Fibroblast of the conjunctiva (primary cell): ENCODE measurements around the gene CELF4.

Source experiments
- DNase-seq: peaks from one replicate; pipeline ENCODE4 v3.0.0-alpha.2; 2010; ENCODE audit warnings: low read depth

Gene CELF4

DNA sequence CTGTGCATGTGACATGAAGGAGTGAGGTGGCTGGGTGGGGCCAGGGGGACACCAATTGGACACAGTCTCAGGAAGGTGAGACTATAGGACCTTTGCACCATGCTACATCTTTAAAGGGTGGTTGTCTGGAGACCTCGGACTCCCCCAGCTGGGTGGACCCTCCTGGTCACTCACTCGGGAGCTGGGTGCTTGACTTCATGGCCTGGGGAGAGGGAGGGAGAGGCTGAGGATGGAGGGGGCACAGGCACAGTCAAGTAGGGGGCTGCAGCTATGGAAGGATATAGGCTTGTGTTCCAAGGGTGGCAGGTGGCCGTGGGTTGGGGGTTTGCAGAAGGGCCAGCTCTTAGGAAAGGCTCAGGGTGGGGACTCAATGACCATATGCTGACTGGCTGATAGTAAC, 7.1 kb upstream of the CELF4 start:
- no peak for DNase-seq

GRCh38 chr18:37571266-37571665, 5.7 kb upstream of the CELF4 start:
- DNase-seq: no peak

DNA sequence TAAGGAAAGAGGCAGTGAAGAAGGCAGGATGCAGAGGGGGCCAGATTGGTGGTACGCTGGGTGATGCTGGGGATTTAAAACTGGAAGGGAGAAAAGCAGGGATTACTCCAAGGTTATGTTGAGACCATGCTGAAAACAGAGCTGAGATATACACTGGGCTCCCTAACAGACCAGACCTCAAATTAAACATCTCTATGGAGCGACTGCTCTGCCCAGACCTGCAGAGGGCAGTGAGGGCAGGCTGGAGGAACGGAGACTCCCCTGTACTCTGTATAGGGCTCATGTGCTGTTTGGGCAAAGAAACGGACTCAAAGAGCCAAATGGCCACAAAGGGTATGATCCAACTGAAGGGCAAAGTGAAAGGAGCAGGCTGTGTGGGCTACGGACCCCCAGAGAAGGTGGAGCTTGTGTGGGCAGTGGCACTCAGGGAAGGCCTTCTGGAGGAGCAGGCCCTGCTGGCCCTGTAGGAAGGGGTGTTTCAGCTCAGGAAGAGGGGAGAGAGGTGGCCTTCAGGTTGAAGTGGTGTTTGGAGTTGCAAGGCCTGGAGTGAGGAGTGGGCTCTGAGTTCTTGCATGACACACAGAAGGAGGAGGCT, 4.8 kb upstream of the CELF4 start:
- DNase-seq: no peak

DNA sequence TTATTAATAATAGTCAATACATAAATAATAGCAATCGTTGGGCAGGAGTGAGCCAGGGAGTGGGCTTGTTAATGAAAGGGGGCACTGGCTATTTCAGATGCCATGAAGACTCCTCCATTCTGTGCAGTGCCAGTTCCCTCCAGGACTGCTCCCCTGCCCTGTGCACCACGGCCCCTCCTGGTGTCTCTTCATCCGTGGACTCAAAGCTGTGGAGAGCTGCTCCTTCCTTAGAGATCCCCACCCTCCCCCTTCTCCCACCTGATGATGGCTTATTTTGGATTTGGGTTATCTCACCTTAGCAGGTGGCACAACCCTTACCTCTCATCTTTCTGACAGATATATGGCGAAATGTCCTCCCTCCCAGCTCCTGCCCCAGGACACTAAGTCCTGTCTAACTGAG, 3.1 kb upstream of the CELF4 start:
- DNase-seq: no peak

DNA sequence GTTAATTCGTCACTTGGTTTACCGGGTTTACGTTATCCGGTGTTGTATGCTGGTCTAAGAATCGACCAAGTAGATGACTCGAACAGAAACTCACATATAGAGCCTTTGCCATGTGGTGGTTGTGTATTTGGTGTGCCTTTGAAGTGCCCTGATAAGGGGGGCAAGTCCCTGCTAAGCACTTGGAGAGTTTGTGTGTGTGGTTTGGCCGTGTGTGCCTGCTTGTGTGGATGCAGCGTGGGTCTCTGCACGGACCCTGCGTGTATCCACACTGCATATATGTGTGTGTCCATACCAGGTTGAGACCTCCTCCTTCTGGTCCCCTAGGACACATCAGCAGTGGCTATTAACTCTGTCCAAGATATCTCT, 2.4 kb upstream of the CELF4 start:
- no peak for DNase-seq

- no peak for DNase-seq
Observed at GRCh38 chr18:37567061-37567993, 1.7 kb upstream of the CELF4 start.

- DNase-seq: no peak
Observed at GRCh38 chr18:37566479-37567060, 972 bp upstream of the CELF4 start.

GRCh38 chr18:37565977-37566478, 430 bp upstream of the CELF4 start:
- DNase-seq: no peak

- no peak for DNase-seq
Observed at GRCh38 chr18:37564711-37565100, 892 bp downstream of the CELF4 start.

- no peak for DNase-seq
Observed at GRCh38 chr18:37563931-37564392, 1.6 kb downstream of the CELF4 start.

DNA sequence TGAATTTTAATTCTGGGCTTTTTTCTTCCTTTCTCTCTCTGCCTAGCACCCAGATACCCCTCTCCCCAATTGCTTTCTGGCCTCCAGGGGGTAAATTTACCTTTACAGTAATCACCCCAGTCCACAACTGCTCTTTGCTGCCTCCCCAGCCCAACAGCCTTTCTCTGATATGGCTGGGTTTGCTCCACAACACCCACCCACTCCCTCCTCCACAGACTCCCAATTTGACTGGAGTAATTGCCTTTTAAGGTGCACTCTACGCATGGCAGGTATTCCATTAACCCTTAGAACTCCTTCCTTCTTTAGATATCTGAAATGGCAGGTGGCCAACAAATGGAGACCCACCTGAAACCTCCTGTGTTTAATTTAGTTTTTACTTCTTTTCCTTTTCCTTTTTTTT, 3.6 kb downstream of the CELF4 start:
- DNase-seq: no peak

GRCh38 chr18:37560003-37560402, 5.6 kb downstream of the CELF4 start:
- no peak for DNase-seq

DNA sequence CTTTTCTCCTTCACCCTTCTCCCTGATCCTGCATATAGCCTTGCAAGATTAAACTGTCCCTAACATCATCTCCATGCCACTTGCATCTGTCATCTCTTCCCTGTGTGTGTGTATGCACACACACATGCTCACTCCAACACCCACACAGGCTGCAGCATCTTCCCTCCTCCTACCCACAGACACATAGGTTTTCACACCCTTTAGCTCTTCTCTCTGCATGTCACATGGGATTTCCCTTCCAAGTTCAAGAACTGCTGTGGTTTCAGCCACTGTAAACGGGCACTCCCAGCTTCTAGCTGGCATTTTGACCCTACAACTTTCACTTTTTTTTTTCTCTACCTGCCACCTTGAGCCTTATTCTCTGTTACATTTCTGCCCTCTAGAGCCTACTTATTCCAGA, 6.4 kb downstream of the CELF4 start:
- no peak for DNase-seq

GRCh38 chr18:37554399-37554787, 11.2 kb downstream of the CELF4 start:
- no peak for DNase-seq

DNA sequence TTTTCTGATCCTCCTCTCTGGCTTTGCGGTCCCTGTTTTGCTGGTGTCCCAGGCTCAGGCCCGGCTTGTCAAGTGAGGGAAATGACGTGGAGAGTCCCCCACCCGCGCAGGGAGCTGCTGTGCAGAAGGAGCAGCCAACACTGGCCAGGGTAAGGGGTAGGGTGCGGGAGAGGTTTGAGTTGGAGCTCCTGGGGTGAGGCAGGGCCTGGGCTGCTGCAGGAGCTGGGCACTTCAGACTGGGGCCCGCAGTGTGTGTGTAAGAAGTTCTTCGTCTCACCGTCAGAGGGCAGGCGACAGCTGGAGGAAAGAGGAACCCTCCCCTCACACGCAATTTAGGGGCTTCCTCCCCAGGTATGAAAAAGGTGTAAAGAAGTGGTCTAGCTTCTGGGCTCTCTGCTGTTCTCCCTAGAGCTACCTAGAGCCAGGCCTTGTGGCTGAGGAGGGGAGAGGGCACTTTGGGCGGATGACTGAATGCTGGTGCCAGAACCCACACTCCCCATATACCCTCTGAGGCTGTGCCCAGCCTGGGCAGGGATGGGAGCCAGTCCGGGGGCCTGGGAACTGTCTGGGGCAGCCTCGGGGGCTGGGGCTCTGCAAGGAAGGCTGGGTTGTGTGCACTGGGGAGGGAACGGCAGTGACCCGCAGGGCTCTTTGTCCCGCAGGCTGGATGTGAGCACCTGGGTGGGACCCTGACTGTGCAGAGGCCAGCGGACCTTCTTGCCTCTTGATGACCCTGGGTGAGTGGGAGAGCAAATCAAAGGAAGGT, 11.8 kb downstream of the CELF4 start:
- no peak for DNase-seq

DNA sequence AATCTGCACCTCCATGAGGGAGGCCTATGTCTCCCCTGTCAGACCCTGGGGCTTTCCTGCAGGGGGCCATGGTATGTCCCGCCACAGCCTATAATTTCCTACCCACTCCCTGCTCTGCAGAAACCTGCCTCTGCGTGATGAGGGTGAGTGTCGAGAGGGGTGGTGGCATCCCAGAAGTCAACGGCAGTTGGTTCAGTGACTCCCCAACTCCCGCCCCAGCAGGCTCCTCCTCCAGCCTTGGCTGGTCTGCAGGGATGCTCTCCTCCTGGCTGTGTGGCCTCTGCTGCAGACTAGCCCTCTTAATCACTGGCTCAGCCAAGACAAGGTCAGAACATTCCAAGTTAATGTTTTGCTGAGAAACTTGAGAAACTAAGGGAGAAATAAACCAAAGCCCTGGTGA, 13.3 kb downstream of the CELF4 start:
- DNase-seq: no peak

DNA sequence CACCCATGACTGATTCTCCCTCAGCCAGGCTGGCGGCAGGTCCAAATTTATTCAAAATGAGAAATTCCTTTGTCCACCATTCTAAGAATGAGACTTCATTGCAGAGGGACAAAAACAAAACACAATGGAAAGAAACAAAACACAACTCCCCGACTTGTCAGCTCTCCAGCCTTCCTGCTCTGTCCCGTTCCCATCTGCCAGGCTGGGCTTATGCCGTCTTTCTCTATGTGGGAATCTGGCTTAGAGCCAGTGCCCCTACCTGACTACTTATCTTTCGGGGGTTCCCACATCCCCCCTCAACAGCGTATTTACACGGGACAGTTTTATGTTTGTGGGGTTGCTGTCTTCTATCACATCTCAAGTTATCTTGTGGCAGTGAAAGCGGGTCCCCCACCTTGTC, 13.8 kb downstream of the CELF4 start:
- DNase-seq: no peak

- no peak for DNase-seq
Observed at GRCh38 chr18:37551249-37551648, 14.3 kb downstream of the CELF4 start.

GRCh38 chr18:37550118-37550875, 15.3 kb downstream of the CELF4 start:
- DNase-seq: no peak

DNA sequence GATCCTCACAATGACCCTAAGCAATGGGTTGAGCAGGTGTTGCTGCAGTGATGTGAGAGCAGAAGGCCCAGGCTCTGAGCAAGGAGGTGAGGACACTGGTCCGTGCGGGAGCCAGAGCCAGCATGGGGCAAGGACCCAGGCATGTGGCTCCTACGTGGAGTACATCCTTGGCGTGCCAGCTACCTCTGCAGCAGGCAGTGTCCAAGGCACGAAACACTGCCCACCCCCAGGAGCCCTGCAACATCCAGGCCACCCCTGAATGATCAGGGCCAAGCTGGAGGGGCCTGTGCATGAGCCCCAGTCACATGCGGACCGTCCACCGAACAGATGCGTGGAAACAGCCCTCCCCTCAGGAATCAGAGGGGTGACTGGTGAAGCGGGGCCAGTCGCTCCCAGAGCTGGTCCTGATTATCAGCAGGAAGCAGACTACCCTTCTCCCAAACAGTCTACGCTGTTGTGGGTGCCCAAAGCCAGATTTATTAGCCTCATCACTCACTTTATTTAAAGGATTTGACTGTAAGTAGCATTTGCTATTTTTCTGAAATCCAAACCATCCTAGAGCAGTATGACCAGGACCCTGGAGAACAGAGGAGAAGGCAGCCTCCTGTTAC, 16.8 kb downstream of the CELF4 start:
- DNase-seq: no peak

GRCh38 chr18:37547196-37547827, 18.3 kb downstream of the CELF4 start:
- no peak for DNase-seq
